HL-60 (cell line): ENCODE measurements around the gene SIAH1.

Source experiments
- CTCF ChIP-seq: IDR thresholded peaks from one replicate; pipeline ENCODE4 v1.5.1; 2011; ENCODE audit warnings: low read length, control low read depth, inconsistent platforms; ENCODE audit not compliant: insufficient read depth
- GABPA ChIP-seq: IDR thresholded peaks from 2 replicates; pipeline ENCODE4 v1.6.1; 2012; ENCODE audit warnings: low read depth
- POLR2AphosphoS5 ChIP-seq: IDR thresholded peaks from 2 replicates; pipeline ENCODE4 v1.6.1; 2012; ENCODE audit warnings: low read depth
- REST ChIP-seq: IDR thresholded peaks from 2 replicates; pipeline ENCODE4 v1.6.1; 2012; ENCODE audit warnings: low read depth; ENCODE audit not compliant: insufficient replicate concordance

GRCh38 chr16:48365601-48366164 is 19.5 kb downstream of the SIAH1 start:
- TF ChIP-seq CTCF (no peak), REST (no peak), POLR2AphosphoS5 (no peak), GABPA (no peak)
